ENCODE data around the gene EFTUD2. TPM values are rescaled to one million over a fixed set of nuclear protein-coding genes. Genes with fewer than 3 reads are reported as not detected.
"Not testable (repeated sequence)": the region's sequence is repeated elsewhere in the genome, so short reads cannot be mapped to it uniquely, and the experiment has no call there.

The EFTUD2 gene
- polyA plus RNA-seq (2013, experiment 1 of 4), result 147 TPM
- 161 TPM for polyA plus RNA-seq (2013, experiment 2 of 4)
- 103 TPM for polyA plus RNA-seq (2013, experiment 3 of 4)
- 95.4 TPM for polyA plus RNA-seq (2013, experiment 4 of 4)

DNA sequence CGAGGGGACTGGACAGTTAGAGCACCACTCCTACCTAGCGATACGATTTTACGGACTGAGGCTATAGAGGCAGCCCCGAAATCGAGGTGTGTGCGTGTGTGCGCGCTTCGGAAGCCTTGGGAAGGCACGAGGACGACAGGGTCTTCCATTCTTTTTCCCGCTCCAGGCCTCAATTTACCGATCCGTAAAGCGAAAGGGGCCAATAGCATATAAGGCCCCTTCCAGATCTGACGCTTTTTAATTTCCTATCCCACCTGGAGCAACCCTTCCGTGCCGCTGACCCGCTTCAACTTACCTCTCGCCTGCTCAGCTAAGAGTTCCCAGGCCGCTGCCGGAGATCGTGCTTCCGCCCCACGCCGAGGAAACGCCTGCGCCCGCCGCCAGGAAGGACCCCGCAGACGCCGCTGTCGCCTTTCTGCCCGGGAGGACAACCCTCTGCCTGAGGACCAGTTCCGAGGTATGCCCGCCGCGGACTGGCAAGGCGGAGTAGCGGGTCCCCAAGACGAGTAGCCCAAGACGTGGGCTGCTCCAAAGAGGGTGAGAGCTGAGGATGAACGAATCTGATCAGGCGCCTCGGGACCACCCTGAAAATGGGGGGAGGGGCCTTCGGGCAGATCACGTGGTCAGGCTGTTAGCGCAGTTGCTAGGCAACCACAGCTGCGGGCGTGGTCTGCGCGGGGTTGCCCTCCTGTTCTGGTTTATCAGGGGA, at the start of gene EFTUD2:
Gene EFTUD2, minus strand, starts transcription at position 372 of the 709 bp plus-strand sequence. CDS start 4,924 bp downstream, outside the sequence.
- peak within 1 kb of the TSS; percentile 93 for H3K4me3 ChIP-seq (ENCODE audit: insufficient read depth, low read depth, low read length)
- WGBS, 2 experiments, result 0% methylated on average over 54 of the region's 54 CpGs
- no peaks in the 10 kb centered on the region for H3K27me3 ChIP-seq (ENCODE audit: control insufficient read depth, insufficient read depth, low read length, poor library complexity, severe bottlenecking)
- H3K4me1 ChIP-seq (ENCODE audit: control insufficient read depth, insufficient read depth, low read length), result peaks cover 13% of the 10 kb centered on the region
- H3K9me3 ChIP-seq (ENCODE audit: control insufficient read depth, low read length), result no peaks in the 10 kb centered on the region
- no peaks in the 10 kb centered on the region for H3K36me3 ChIP-seq (ENCODE audit: control insufficient read depth, insufficient read depth, low read length)
- H3K27ac ChIP-seq (ENCODE audit: insufficient read depth, low read depth, low read length, poor library complexity, severe bottlenecking), result peak within 1 kb of the TSS; percentile 99

- Histone ChIP-seq H3K4me3 (ENCODE audit: insufficient read depth, low read depth, low read length) (peak overlapping the region; percentile 96), H3K27ac (ENCODE audit: insufficient read depth, low read depth, low read length, poor library complexity, severe bottlenecking) (no peak overlapping the region), H3K9me3 (ENCODE audit: control insufficient read depth, low read length) (no peaks in the 10 kb centered on the region), H3K36me3 (ENCODE audit: control insufficient read depth, insufficient read depth, low read length) (peaks cover 9% of the 10 kb centered on the region), H3K27me3 (ENCODE audit: control insufficient read depth, insufficient read depth, low read length, poor library complexity, severe bottlenecking) (peaks cover 4% of the 10 kb centered on the region), H3K4me1 (ENCODE audit: control insufficient read depth, insufficient read depth, low read length) (no peaks in the 10 kb centered on the region)
- 86 to 89% methylated on average over 7 of the region's 7 CpGs for WGBS, 2 experiments
Observed at GRCh38 chr17:44948315-44948795, 49.1 kb upstream of the EFTUD2 start.

GRCh38 chr17:44947461-44948314, 48.4 kb upstream of the EFTUD2 start, which contains the start of gene KIF18B:
Gene KIF18B, minus strand, starts transcription at chr17:44947773. Its CDS starts 11,429 bp downstream, at chr17:44936344.
- Histone ChIP-seq H3K9me3 (ENCODE audit: control insufficient read depth, low read length) (no peaks in the 10 kb centered on the region), H3K4me3 (ENCODE audit: insufficient read depth, low read depth, low read length) (peak within 1 kb of the TSS; percentile 96), H3K27ac (ENCODE audit: insufficient read depth, low read depth, low read length, poor library complexity, severe bottlenecking) (no peak within 1 kb of the TSS), H3K27me3 (ENCODE audit: control insufficient read depth, insufficient read depth, low read length, poor library complexity, severe bottlenecking) (peaks cover 4% of the 10 kb centered on the region), H3K36me3 (ENCODE audit: control insufficient read depth, insufficient read depth, low read length) (peaks cover 11% of the 10 kb centered on the region), H3K4me1 (ENCODE audit: control insufficient read depth, insufficient read depth, low read length) (no peaks in the 10 kb centered on the region)
- WGBS, 2 experiments, result 9 to 10% methylated on average over 62 of the region's 62 CpGs

GRCh38 chr17:44945652-44946051, 46.4 kb upstream of the EFTUD2 start:
- H3K4me3 ChIP-seq (ENCODE audit: insufficient read depth, low read depth, low read length); H3K27ac ChIP-seq (ENCODE audit: insufficient read depth, low read depth, low read length, poor library complexity, severe bottlenecking); H3K9me3 ChIP-seq (ENCODE audit: control insufficient read depth, low read length); H3K4me1 ChIP-seq (ENCODE audit: control insufficient read depth, insufficient read depth, low read length); H3K27me3 ChIP-seq (ENCODE audit: control insufficient read depth, insufficient read depth, low read length, poor library complexity, severe bottlenecking): not testable (repeated sequence)
- peaks cover 14% of the 10 kb centered on the region for H3K36me3 ChIP-seq (ENCODE audit: control insufficient read depth, insufficient read depth, low read length)
- WGBS, 2 experiments, result 91 to 96% methylated on average over 10 of the region's 10 CpGs

GRCh38 chr17:44942456-44942855, 43.2 kb upstream of the EFTUD2 start:
- Histone ChIP-seq H3K27me3 (ENCODE audit: control insufficient read depth, insufficient read depth, low read length, poor library complexity, severe bottlenecking) (no peaks in the 10 kb centered on the region), H3K27ac (ENCODE audit: insufficient read depth, low read depth, low read length, poor library complexity, severe bottlenecking) (no peak overlapping the region), H3K4me3 (ENCODE audit: insufficient read depth, low read depth, low read length) (no peak overlapping the region), H3K36me3 (ENCODE audit: control insufficient read depth, insufficient read depth, low read length) (peaks cover 18% of the 10 kb centered on the region), H3K4me1 (ENCODE audit: control insufficient read depth, insufficient read depth, low read length) (no peaks in the 10 kb centered on the region), H3K9me3 (ENCODE audit: control insufficient read depth, low read length) (no peaks in the 10 kb centered on the region)
- WGBS, 2 experiments, result 89 to 94% methylated on average over 4 of the region's 4 CpGs

DNA sequence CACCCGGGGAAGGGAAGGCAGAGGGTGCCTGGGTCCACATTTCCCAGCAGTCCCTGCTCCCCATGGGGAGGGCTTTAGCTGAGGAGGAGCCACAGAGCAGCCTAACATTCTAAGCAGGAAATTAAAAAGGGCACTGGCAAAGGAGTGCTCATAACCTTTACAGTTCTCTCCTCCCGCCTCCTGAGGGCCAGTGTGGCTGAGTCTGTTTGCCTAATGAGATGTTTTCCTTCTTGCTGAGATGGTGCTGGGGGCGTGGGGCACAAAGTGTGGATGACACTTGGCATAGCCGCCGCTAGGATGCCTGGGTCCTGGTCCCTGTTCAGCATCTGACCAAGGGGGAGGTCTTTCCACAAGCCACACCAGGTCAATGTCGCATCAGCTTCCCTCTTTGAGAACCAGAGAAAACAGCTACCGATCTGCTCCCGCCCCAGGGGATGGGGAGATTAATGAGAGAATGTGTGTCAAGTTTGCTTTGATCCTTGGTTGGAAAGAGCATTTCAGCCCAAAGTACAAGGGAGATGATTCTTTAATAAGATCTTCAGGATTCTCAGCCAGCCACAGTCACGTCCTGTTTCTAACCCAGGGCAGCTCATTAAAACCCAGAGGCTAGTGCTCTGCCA, 42.6 kb upstream of the EFTUD2 start:
- WGBS, 2 experiments, result 94 to 95% methylated on average over 9 of the region's 9 CpGs
- no peaks in the 10 kb centered on the region for H3K27me3 ChIP-seq (ENCODE audit: control insufficient read depth, insufficient read depth, low read length, poor library complexity, severe bottlenecking)
- no peak overlapping the region for H3K4me3 ChIP-seq (ENCODE audit: insufficient read depth, low read depth, low read length)
- H3K27ac ChIP-seq (ENCODE audit: insufficient read depth, low read depth, low read length, poor library complexity, severe bottlenecking), result no peak overlapping the region
- no peaks in the 10 kb centered on the region for H3K4me1 ChIP-seq (ENCODE audit: control insufficient read depth, insufficient read depth, low read length)
- H3K36me3 ChIP-seq (ENCODE audit: control insufficient read depth, insufficient read depth, low read length), result peaks cover 18% of the 10 kb centered on the region
- H3K9me3 ChIP-seq (ENCODE audit: control insufficient read depth, low read length), result no peaks in the 10 kb centered on the region

DNA sequence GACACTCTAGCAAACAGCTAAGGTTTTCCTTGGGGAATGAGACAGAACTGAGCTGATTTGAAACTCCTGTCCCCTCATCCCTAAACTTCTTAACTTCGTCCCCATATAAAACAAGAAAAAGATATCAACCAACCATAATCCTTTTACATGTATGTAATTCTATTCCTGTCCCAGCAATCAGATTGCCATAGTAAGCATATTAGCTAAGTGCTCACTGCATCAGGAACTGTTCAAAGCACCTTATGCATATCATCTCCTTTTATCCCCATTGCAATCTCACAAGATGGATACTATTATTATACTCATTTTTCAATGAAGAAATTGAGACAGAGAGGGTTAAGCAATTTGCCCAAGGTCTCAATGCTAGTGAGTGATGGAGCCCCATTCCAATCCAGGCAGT, 41.5 kb upstream of the EFTUD2 start:
- H3K4me3 ChIP-seq (ENCODE audit: insufficient read depth, low read depth, low read length), result no peak overlapping the region
- no peaks in the 10 kb centered on the region for H3K9me3 ChIP-seq (ENCODE audit: control insufficient read depth, low read length)
- no peak overlapping the region for H3K27ac ChIP-seq (ENCODE audit: insufficient read depth, low read depth, low read length, poor library complexity, severe bottlenecking)
- H3K36me3 ChIP-seq (ENCODE audit: control insufficient read depth, insufficient read depth, low read length), result peaks cover 24% of the 10 kb centered on the region
- H3K27me3 ChIP-seq (ENCODE audit: control insufficient read depth, insufficient read depth, low read length, poor library complexity, severe bottlenecking), result no peaks in the 10 kb centered on the region
- 87 to 93% methylated on average over 1 of the region's 1 CpG for WGBS, 2 experiments
- H3K4me1 ChIP-seq (ENCODE audit: control insufficient read depth, insufficient read depth, low read length), result no peaks in the 10 kb centered on the region

DNA sequence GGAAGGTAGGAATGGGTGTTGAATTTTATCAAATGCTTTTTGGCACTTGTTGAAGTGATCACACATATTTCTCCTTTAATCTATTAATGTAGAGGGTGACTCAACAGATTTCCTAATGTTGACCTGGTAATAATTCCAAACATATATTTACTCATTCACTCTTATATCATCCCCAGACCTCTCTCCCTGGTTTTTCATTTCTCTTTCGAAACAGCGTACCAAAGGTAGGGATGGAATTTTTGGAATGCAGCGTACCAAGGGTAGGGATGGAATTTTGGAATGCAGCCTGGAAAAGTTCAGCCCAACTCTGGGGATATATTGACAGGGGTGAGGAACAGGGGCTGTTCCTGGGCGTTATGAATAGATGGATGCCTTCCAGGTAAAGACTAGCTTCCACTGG, 41.1 kb upstream of the EFTUD2 start:
- H3K36me3 ChIP-seq (ENCODE audit: control insufficient read depth, insufficient read depth, low read length), result peaks cover 27% of the 10 kb centered on the region
- no peak overlapping the region for H3K4me3 ChIP-seq (ENCODE audit: insufficient read depth, low read depth, low read length)
- 96 to 97% methylated on average over 4 of the region's 4 CpGs for WGBS, 2 experiments
- H3K9me3 ChIP-seq (ENCODE audit: control insufficient read depth, low read length), result no peaks in the 10 kb centered on the region
- no peaks in the 10 kb centered on the region for H3K27me3 ChIP-seq (ENCODE audit: control insufficient read depth, insufficient read depth, low read length, poor library complexity, severe bottlenecking)
- H3K27ac ChIP-seq (ENCODE audit: insufficient read depth, low read depth, low read length, poor library complexity, severe bottlenecking), result no peak overlapping the region
- H3K4me1 ChIP-seq (ENCODE audit: control insufficient read depth, insufficient read depth, low read length), result no peaks in the 10 kb centered on the region

- H3K27ac ChIP-seq (ENCODE audit: insufficient read depth, low read depth, low read length, poor library complexity, severe bottlenecking), result no peak overlapping the region
- H3K9me3 ChIP-seq (ENCODE audit: control insufficient read depth, low read length), result no peaks in the 10 kb centered on the region
- H3K27me3 ChIP-seq (ENCODE audit: control insufficient read depth, insufficient read depth, low read length, poor library complexity, severe bottlenecking), result no peaks in the 10 kb centered on the region
- 97 to 98% methylated on average over 9 of the region's 9 CpGs for WGBS, 2 experiments
- H3K4me3 ChIP-seq (ENCODE audit: insufficient read depth, low read depth, low read length), result no peak overlapping the region
- no peaks in the 10 kb centered on the region for H3K4me1 ChIP-seq (ENCODE audit: control insufficient read depth, insufficient read depth, low read length)
- peaks cover 44% of the 10 kb centered on the region for H3K36me3 ChIP-seq (ENCODE audit: control insufficient read depth, insufficient read depth, low read length)
Observed at GRCh38 chr17:44935116-44935515, 35.9 kb upstream of the EFTUD2 start.

DNA sequence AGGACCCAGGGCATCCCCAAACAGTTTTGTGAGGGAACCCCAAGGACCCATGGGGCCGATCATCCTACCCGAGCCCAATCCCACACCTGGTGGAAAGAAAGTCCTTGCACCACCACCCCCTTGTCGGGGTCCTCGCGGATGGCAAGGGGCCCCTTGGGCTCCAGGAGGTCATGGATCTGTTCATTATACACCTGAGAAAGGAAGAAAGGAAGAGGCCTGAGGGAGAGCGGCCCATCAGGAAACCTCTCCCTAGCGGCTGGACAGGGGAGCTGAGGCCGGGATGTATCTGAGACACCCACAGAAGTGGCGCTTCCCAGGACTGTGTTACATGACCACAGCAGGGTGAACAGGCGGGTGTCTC, 35.5 kb upstream of the EFTUD2 start:
- Histone ChIP-seq H3K4me3 (ENCODE audit: insufficient read depth, low read depth, low read length) (no peak overlapping the region), H3K27me3 (ENCODE audit: control insufficient read depth, insufficient read depth, low read length, poor library complexity, severe bottlenecking) (no peaks in the 10 kb centered on the region), H3K27ac (ENCODE audit: insufficient read depth, low read depth, low read length, poor library complexity, severe bottlenecking) (no peak overlapping the region), H3K9me3 (ENCODE audit: control insufficient read depth, low read length) (no peaks in the 10 kb centered on the region), H3K4me1 (ENCODE audit: control insufficient read depth, insufficient read depth, low read length) (no peaks in the 10 kb centered on the region), H3K36me3 (ENCODE audit: control insufficient read depth, insufficient read depth, low read length) (peaks cover 48% of the 10 kb centered on the region)
- 97% methylated on average over 10 of the region's 10 CpGs for WGBS, 2 experiments
